OCI-LY1 (cell line): ENCODE data around the gene XRCC2.
"Not testable (repeated sequence)": the region's sequence is repeated elsewhere in the genome, so short reads cannot be mapped to it uniquely, and the experiment has no call there.

ENCODE experiments used
- H2AFZ ChIP-seq: fragments of 200-600 bp; sonication (generic), shearing (Covaris generic); 2 replicates; pipeline ENCODE4 v1.6.0; 2014; ENCODE audit warnings: antibody characterized with exemption, mild to moderate bottlenecking, low read length
- H3F3A ChIP-seq: fragments of 200-600 bp; sonication (generic), shearing (Covaris generic); 2 replicates; pipeline ENCODE4 v1.6.0; 2014; ENCODE audit warnings: mild to moderate bottlenecking, antibody characterized with exemption, low read length, moderate library complexity; ENCODE audit not compliant: insufficient read depth
- H3K27ac ChIP-seq: fragments of 200-600 bp; sonication (generic); 2 replicates; pipeline ENCODE4 v1.5.1; 2014; ENCODE audit warnings: low read length, mixed run types, mild to moderate bottlenecking, low read depth; ENCODE audit not compliant: poor library complexity, severe bottlenecking
- H3K27me3 ChIP-seq: fragments of 200-600 bp; sonication (generic); 2 replicates; pipeline ENCODE4 v1.6.0; 2014; ENCODE audit warnings: antibody characterized with exemption, mild to moderate bottlenecking, low read length, moderate library complexity; ENCODE audit not compliant: insufficient read depth
- H3K36me3 ChIP-seq: fragments of 200-600 bp; sonication (generic); 2 replicates; pipeline ENCODE4 v1.6.1; 2014; ENCODE audit warnings: mild to moderate bottlenecking, antibody characterized with exemption, low read length, moderate library complexity, mixed read lengths; ENCODE audit not compliant: insufficient read depth
- H3K4me1 ChIP-seq: fragments of 200-600 bp; sonication (generic); 2 replicates; pipeline ENCODE4 v1.5.1; 2014; ENCODE audit warnings: mild to moderate bottlenecking, low read length, moderate library complexity; ENCODE audit not compliant: insufficient read depth, severe bottlenecking
- H3K4me2 ChIP-seq: fragments of 200-600 bp; sonication (generic), shearing (Covaris generic); 2 replicates; pipeline ENCODE4 v1.6.1; 2014; ENCODE audit warnings: low read length
- H3K4me3 ChIP-seq: fragments of 200-600 bp; sonication (generic); 2 replicates; pipeline ENCODE4 v1.5.1; 2014; ENCODE audit warnings: low read length, low read depth, mild to moderate bottlenecking, mixed read lengths; ENCODE audit not compliant: poor library complexity, severe bottlenecking
- H3K79me2 ChIP-seq: fragments of 200-600 bp; shearing (Covaris generic); 2 replicates; pipeline ENCODE4 v1.6.1; 2016; ENCODE audit warnings: mixed run types, low read length, mixed read lengths; ENCODE audit not compliant: insufficient read depth
- H3K9ac ChIP-seq: fragments of 200-600 bp; sonication (generic), shearing (Covaris generic); 2 replicates; pipeline ENCODE4 v1.6.1; 2014; ENCODE audit warnings: mild to moderate bottlenecking, low read length, mixed read lengths
- H3K9me2 ChIP-seq: fragments of 200-600 bp; sonication (generic), shearing (Covaris generic); 2 replicates; pipeline ENCODE4 v1.6.1; 2014; ENCODE audit warnings: low read depth, mild to moderate bottlenecking, low read length, mixed read lengths
- H3K9me3 ChIP-seq: fragments of 200-600 bp; shearing (Covaris generic); 2 replicates; pipeline ENCODE4 v1.6.1; 2014; ENCODE audit warnings: low read length, mixed read lengths
- H4K20me1 ChIP-seq: fragments of 200-600 bp; sonication (generic), shearing (Covaris generic); 2 replicates; pipeline ENCODE4 v1.6.0; 2016; ENCODE audit warnings: mild to moderate bottlenecking, low read length; ENCODE audit not compliant: insufficient read depth
- CTCF ChIP-seq: fragments of 200-600 bp; sonication (generic), shearing (Covaris generic); IDR thresholded peaks from 2 replicates; pipeline ENCODE4 v1.5.1; 2017; ENCODE audit warnings: mild to moderate bottlenecking, antibody characterized with exemption, low read length, moderate library complexity, mixed read lengths
- EZH2 ChIP-seq: fragments of 200-600 bp; sonication (generic), shearing (Covaris generic); IDR thresholded peaks from 2 replicates; pipeline ENCODE4 v1.8.0; 2017; ENCODE audit warnings: borderline replicate concordance, mixed run types, mild to moderate bottlenecking, antibody characterized with exemption, low read length, moderate library complexity, mixed read lengths

The XRCC2 gene

GRCh38 chr7:152649220-152649619 is 26.7 kb downstream of the XRCC2 start:
- no peaks in the 10 kb centered on the region for H4K20me1 ChIP-seq
- no peak overlapping the region for H3K9ac ChIP-seq
- H3F3A ChIP-seq: no peaks in the 10 kb centered on the region
- no peaks in the 10 kb centered on the region for H3K27me3 ChIP-seq
- TF ChIP-seq EZH2 (no peak), CTCF (no peak)
- H3K36me3 ChIP-seq: peaks cover 80% of the 10 kb centered on the region
- no peak overlapping the region for H3K4me3 ChIP-seq
- no peaks in the 10 kb centered on the region for H3K9me2 ChIP-seq
- no peaks in the 10 kb centered on the region for H3K4me1 ChIP-seq
- H3K9me3 ChIP-seq: peaks cover 12% of the 10 kb centered on the region
- H3K27ac ChIP-seq: no peak overlapping the region
- H3K4me2 ChIP-seq: no peak overlapping the region
- H2AFZ ChIP-seq: no peak overlapping the region
- H3K79me2 ChIP-seq: no peaks in the 10 kb centered on the region

GRCh38 chr7:152647009-152647408 is 28.9 kb downstream of the XRCC2 start:
- Histone ChIP-seq H3K4me3 (no peak overlapping the region), H3K9me3 (peaks cover 17% of the 10 kb centered on the region), H3K9ac (no peak overlapping the region), H3F3A (no peaks in the 10 kb centered on the region), H3K9me2 (no peaks in the 10 kb centered on the region), H3K27ac (no peak overlapping the region), H3K4me2 (no peak overlapping the region), H3K79me2 (no peaks in the 10 kb centered on the region), H2AFZ (no peak overlapping the region), H3K4me1 (no peaks in the 10 kb centered on the region), H3K27me3 (no peaks in the 10 kb centered on the region), H4K20me1 (no peaks in the 10 kb centered on the region), H3K36me3 (peaks cover 58% of the 10 kb centered on the region)
- TF ChIP-seq CTCF (no peak), EZH2 (no peak)

- H3K9me2 ChIP-seq, H3K4me1 ChIP-seq, H3F3A ChIP-seq, H3K27ac ChIP-seq, H3K4me2 ChIP-seq, H3K9ac ChIP-seq, H2AFZ ChIP-seq, H3K4me3 ChIP-seq, H3K79me2 ChIP-seq, H3K27me3 ChIP-seq, H4K20me1 ChIP-seq: not testable (repeated sequence)
- H3K9me3 ChIP-seq: peaks cover 17% of the 10 kb centered on the region
- peaks cover 54% of the 10 kb centered on the region for H3K36me3 ChIP-seq
Measured at GRCh38 chr7:152646579-152646978, 29.4 kb downstream of the XRCC2 start.

GRCh38 chr7:152643979-152644559 is 31.9 kb downstream of the XRCC2 start:
- no peak overlapping the region for H2AFZ ChIP-seq
- no peaks in the 10 kb centered on the region for H3K4me1 ChIP-seq
- TF ChIP-seq CTCF (no peak), EZH2 (no peak)
- no peak overlapping the region for H3K9ac ChIP-seq
- H3K9me3 ChIP-seq: peaks cover 17% of the 10 kb centered on the region
- H3K4me2 ChIP-seq: no peak overlapping the region
- H3K79me2 ChIP-seq: no peaks in the 10 kb centered on the region
- no peaks in the 10 kb centered on the region for H3K27me3 ChIP-seq
- no peaks in the 10 kb centered on the region for H3K9me2 ChIP-seq
- H3F3A ChIP-seq: no peaks in the 10 kb centered on the region
- H3K4me3 ChIP-seq: no peak overlapping the region
- no peaks in the 10 kb centered on the region for H4K20me1 ChIP-seq
- H3K27ac ChIP-seq: no peak overlapping the region
- peaks cover 32% of the 10 kb centered on the region for H3K36me3 ChIP-seq
